ENCODE results near the gene PCCA.
"Not testable (repeated sequence)": the region's sequence is repeated elsewhere in the genome, so short reads cannot be mapped to it uniquely, and the experiment has no call there.

PCCA gene

DNA sequence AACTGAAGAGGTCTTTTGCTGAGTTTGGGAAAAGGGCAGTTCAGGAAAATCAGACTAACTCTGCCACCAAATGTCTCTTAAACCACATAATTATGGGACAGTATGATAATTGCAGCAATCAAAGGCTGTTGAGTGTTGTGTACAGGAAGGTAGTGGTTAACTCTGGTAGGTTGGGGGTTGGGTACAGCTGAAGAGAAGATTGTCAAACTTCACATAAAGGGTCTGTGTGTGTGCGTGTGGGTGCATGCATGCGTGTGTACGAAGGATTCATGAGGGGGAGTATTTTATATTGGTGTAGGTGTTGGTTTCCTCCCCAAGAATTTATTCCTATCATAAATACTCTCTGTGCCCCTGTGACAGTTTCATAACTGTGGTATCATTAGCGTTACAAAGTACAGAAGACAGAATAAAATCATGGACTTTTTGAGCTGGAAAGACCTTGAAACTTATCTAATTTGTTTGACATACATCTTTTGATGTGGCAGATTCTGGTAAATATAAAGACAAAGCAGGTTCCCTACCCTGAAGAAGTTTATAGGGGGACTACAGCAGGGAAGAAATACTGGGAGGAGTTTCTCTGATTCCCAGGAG, 94.1 kb downstream of the PCCA start:
- no peak for DNase-seq

DNA sequence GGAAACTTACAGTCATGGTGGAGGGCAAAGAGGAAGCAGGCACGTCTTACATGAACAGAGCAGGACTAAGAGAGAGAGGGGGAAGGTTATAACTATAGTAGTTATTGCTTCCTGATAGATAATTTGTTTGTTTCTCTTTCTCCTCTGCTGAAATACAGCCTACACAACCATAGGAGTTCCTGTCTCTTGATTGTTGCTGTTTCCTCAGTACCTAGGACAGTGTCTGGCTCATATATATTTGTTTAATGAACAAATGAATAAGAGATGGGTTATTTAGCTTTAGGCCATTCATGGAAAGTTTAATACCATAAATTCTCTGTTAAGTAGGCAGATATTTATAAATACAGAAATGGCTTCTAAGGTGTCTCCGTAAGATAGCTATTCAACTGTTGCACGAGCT, 95.2 kb downstream of the PCCA start:
- no peak for DNase-seq

DNA sequence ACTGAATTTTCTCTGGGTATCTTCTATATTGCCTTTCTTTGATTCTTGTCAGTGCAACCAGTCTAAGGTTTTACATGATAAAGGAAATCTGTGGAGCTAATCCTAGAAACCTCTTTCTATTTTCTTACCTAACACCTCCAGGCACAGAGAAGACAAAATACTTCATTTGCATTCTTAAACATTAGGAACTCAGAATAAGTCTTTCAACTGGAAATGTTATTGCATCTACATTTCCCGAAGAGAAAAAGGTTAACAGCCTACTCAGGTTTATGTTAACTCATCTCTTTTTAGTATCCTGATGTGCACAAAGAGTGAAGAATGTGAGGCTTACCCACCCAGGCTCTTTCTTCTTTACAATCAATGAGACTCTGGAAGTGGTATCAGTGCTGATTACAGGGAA, 106.7 kb downstream of the PCCA start:
- DNase-seq: no peak

DNA sequence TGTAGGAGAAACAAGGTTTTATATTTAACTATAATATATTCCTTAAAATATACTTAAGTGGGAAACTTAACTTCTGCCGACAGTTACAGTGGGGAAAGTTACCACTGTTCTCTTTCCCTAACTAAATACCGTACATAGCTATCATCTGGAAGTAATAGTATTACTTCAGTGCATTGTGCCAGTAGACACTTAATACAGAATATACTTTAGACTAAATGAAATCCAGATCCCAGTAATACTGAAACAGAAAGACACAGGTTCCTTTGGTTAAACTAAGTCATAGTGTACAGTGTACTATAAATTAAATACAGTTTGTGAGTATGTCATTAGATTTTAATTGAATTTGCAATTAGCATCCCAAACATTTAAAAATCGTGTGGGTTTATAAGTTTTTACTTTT, 107.5 kb downstream of the PCCA start:
- no peak for DNase-seq

DNA sequence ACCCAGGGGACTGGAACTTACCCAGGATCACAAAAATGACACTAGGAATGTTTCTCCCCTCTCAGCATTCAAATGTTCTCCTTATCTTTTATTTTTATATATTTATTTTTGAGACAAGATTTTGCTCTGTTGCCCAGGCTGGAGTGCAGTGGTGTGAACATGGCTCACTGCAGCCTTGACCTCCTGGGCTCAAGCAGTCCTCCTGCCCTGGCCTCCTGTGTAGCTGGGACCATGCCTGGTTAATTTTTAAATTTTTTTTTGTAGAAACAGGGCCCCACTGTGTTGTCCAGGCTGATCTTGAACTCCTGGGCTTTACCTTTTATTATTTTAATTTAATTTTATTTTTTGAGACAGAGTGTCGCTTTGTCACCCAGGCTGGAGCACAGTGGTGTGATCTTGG, 108.2 kb downstream of the PCCA start:
- DNase-seq: no peak

DNA sequence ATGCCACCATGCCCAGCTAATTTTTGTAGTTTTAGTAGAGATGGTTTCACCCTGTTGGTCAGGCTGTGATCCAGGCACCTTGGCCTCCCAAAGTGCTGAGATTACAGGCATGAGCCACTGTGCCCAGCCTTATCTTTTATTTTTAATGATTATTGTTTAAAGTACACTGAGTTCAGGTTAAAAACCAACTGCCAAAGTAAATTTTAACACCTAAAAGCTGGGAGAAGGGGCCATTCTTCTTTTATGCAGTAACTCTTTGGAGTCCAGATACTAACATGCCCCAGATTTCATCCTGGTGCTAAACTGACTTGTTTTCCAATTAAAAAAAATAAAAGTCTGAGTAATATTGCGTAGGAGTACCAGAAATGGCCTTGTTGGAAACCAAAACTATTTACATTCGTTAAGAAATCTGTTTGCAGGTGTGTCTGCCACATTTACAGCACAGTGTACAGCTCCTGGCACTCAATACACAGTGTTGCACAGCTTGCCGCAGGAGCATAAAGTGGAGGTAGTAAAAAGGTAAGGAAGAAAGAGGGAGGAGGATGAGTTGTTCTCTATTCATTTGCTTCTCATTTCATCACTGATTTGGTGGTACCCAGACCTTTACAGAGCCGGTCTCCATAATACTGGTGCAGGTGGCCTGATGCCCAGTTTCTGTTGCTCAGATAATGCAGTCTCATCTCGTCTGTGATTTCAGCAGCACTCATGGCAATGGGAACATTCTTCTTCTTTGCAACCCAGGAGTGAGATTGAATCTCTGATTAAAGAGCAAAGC, 108.9 kb downstream of the PCCA start:
- no peak for DNase-seq

DNA sequence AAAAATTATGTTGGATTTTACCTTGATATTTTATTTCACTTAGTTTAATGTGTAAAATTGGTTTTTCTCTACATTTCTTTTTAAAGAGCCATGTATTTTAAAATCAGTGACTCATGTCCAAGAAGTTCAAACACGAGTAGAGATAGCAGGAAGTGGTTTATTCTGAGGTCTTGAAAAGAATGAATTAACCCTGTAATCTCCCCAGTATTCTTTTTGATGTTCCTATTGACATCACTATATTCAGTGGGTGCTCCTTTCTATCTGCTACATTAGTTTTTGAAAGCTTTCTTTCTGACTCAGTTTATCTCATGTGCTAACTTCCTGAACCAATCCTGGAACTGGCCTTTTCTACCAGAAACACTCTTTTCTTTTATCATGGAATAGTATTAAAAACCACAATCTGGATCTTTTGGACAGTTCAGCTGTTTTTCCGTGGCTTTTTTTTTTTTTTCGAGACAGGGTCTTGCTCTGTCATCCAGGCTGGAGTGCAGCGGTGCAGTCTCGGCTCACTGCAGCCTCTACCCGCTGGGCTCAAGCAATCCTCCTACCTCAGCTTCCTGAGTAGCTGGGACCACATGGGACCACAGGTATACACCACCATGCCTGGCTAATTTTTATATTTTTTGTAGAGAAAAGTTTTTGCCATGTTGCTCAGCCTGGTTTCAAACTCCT, 114.9 kb downstream of the PCCA start:
- no peak for DNase-seq

DNA sequence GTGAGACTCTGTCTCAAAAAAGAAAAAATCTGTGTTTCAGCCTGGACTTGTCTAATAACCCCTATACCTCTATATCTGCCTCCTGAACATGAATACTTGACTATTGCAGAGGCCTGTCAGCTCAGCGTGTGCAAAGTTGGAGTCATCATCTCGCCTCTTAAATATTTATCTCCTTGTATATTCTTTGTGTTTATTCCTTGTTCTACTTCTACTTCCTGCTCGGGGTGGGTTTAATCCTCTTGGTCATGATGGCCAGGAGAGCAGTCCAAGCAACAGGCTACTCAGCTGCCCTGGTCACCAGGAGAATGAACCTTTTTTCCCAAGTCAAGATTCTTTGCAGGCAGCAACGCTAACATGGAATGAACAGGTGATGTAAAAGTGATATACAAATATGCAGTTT, 119.1 kb downstream of the PCCA start:
- no peak for DNase-seq

DNA sequence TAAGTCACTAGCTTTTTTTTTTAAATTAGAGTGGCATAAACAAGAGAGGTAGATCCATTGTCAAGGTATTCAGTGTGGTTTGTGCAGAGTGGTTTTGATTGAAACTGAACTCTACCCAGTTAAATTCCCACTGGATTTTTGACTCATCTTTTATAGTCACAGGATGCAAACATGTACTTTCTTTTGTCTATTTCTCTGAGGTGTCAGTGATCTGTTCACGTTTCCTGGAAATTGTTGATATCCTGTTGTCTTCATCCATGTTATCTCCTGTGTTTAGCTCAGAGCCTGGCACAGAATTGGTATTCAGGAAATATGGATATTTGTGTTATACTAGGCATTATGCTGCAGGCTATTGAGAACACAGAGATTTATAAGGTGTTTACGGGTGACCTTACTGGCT, 119.7 kb downstream of the PCCA start:
- no peak for DNase-seq

DNA sequence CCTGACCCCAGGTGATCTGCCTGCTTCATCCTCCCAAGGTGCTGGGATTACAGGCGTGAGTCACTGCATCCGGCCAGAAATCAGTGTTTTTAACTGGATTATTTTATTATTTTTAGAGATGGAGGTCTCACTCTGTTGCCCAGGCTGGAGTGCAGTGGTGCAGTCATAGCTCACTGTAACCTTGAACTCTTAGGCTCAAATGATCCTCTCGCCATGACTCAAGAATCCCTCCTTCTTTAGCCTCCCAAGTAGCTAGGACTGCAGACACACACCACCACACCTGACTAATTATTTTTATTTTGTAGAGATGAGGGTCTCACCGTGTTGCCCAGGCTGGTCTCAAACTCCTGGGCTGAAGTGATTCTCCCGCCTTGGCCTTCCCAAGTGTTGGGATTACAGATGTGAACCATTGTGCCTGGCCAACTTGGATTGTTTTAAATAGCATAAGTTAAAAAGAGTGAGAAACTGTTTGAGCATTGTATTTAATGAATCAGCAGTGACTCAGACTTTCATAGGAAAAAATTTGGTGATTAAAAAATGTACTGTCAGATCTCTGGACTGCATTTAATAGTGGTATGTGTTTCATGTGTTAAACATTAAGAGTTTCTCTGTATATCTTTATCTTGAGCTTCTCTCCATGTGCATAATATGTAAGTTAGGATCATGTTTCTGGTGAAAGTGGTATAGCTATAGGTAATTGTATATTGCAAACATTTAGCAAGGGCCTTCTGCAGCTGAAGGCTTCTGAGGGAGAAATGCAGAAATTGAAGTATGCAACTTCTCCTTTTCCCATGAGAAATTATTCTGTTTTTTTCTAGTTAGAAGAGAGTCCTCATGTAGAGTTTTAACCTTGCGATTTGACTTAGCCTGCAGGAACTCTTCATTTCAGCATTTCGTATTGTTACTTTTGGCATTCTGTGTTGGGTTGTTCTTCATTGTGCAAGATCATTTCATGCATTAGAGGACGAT, 121.2 kb downstream of the PCCA start:
- DNase-seq: no peak

DNA sequence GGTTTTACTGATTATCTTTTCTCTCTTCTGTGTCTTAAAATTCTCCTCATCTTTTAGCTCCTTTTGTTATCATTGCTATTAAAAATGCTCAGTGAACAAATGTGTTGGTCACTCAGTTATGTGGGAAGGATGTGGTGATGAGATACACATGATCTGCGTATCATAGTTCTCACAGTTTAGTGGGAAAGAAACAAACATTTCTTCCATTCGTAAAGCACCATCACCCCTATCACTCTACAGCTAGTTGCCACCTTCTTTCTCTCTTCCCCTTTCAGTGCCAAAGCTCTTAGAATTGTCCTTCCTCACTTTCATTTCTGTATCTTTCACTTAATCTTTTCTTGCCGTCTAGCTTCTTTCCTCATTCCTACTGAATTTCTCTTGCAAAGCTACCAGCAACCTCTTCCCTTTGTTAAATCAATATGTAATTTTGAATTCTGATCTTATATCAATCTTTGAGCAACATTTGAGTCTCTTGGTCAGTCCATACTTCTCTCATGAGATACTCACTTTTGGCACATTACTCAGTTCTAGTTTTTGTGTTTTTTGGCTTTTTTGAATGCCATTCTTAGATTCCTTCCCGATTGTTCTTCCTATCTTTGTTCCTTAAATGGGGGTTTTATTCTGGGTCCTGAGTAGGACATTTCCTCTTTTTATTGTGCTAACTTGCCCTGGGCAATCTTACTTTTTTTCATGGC, 122.3 kb downstream of the PCCA start:
- no peak for DNase-seq

DNA sequence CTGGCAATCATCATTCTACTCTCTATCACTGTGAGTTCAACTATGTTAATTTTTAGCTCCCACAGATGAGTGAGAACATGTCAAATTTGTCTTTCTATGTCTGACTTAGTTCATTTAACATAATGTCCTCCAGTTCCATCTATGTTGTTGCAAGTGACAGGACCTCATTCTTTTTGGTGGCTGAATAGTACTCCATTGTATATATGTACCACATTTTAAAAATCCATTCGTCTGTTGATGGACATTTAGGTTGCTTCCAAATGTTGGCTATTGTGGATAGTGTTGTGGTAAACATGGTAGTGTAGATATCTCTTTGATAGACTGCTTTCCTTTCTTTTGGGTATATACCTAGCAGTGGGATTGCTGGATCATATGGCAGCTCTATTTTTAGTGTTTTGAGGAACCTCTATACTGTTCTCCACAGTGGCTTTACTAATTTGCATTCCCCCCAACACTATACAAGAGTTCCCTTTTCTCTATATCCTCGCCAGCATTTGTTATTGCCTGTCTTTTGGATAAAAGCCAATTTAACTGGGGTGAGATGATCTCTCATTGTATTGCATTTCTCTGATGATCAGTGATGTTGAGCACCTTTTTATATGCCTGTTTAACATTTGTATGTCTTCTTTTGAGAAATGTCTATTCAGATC, 124.1 kb downstream of the PCCA start:
- no peak for DNase-seq

DNA sequence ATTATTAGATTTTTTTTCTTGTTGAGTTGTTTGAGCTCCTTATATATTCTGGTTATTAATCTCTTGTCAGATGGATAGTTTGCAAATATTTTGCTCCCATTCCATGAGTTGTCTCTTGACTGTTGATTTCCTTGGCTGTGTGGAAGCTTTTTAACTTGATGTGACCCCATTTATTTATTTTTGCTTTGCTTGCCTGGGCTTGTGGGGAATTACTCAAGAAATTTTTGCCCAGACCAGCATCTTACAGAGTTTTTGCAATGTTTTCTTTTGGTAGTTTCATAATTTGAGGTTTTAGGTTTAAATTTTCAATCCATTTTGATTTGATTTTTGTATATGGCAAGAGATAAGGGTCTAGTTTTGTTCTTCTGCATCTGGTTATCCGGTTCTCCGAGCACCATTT, 124.7 kb downstream of the PCCA start:
- no peak for DNase-seq

DNA sequence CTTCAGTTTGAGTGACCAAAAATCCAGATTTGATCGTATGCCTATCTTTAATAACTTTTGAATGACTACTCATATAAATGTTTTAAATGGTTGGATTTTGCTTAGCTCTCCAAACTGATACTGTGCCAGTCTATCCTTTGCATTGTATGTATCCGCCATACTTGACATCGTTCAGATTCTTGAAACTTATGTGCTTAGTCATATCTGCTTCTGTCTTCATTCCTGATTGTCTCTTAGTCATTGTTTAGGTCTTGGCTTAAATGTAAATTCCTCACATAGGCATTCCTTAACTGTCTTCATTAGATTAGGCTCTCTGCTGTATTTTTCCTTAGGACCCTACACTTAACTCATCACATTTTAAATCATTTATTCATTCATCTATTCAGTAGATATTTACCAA, 126.0 kb downstream of the PCCA start:
- DNase-seq: no peak

DNA sequence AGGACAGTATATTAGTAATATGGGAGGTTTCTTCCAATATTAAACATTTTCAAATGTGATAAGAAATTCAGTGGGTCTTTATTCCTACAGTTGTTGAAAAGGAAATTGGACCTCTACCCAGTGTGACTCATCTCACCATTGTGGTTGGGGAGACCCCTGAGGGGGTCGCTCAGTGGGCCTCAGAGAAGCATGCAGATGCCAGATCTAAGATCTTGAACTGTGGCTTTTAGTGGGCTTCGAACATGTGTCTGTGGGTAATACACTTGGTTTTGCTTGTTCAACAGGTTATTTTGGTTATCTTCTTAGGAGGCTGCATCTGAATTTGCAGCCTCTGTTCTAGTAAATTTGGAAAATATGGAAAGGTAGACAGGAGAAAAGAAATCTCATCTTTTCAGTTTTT, 132.3 kb downstream of the PCCA start:
- DNase-seq: no peak

DNA sequence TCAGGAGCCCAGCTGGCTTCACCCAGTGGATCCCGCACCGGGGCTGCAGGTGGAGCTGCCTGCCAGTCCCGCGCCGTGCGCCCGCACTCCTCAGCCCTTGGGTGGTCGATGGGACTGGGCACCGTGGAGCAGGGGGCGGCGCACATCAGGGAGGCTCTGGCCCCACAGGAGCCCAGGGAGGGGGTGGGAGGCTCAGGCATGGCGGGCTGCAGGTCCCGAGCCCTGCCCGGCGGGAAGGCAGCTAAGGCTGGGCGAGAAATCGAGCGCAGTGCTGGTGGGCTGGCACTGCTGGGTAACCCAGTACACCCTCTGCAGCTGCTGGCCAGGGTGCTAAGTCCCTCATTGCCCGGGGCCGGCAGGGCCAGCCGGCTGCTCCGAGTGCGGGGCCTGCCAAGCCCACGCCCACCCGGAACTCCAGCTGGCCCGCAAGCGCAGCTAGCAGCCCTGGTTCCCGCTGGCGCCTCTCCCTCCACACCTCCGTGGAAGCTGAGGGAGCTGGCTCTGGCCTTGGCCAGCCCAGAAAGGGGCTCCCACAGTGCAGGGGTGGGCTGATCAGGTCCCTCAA, 135.2 kb downstream of the PCCA start:
- DNase-seq: not testable (repeated sequence)

DNA sequence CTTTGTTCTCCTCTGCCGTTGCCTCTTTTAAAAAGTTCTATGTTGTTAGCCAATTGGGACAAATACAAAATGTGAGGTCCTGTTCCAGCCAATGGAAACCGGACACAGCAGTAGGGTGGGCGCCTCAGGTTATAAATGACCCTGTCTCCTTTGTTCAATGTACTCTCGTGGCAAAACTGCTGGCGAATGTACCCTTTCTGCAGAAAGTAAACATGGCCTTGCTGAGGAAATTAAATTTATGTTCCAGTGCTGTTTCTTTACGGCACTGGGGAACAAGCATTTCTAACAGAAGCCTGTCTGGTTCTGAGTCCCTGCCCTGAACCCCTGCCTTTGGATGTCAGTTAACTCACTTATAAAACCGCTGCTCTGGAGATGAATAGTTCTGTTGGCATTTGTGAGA, 140.7 kb downstream of the PCCA start:
- DNase-seq: no peak

DNA sequence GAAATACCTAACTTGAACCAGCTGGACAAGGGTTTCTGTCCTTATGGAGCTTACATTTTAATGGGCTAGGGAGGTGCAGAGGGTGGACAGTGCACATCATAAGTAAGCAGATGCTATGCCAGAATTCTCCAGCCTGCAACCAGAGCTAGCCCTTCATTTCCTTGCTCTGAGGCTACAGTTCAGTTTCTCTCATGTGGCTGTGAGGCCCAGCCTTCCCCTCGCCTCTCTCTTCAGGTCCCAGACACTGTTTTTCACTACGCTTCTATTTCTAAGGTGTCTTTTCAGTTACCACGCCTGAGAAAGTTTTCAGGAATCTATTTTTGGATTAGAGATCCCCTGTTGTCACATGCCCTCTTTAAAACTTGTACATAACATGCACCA, 141.9 kb downstream of the PCCA start:
- no peak for DNase-seq

DNA sequence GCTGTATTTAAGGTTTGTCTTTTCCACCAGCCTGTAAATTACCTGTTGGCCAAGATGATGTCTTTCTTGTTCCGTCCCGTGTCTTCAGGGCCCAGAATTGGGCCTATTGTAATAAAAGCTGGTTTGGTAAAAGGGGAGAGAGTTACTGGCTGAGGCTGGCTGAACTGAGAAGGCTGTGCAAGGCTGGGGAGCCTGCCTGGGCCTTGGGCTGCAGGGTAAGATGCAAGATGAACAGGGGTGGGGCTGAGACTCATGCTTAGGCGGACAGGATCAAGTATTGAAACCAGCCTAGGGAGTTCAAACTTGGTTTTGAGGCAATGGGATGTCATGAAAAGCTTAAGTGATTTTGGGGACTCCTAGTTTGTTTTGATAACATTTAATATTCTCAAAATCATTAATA, 142.3 kb downstream of the PCCA start:
- no peak for DNase-seq

DNA sequence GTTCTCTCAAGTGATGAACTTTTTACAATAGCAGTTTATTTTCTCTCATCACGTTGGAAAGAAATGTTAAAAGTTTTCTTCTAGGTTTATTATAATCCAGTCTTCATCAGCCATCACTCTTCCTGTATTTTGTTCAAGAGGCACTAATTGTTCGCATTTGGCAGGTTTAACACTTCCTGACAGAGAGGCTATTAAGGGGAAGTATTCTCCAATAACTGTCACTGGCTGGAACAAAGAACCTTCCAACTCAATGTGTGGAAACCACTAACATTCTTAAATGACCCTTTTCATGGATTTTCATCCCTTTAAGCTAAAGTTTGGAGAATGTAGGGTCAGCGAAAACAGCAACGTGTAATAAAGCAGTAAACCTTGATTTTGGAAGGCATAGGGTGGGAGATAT, 145.1 kb downstream of the PCCA start:
- DNase-seq: no peak
